Liver (tissue), 3 donors: Measurements from ENCODE around the gene LAMA2.

Experiments used
- CTCF ChIP-seq: fragments of 150-350 bp; IDR thresholded peaks from 2 replicates; pipeline ENCODE4 v1.5.1; 2017; ENCODE audit warnings: improper control_type of control experiment, low read depth, low read length; ENCODE audit not compliant: missing input control
- EGR1 ChIP-seq, 2 donors: IDR thresholded peaks; 2 replicates each; pipeline ENCODE4 v1.6.1; 2016 to 2018; ENCODE audit warnings: antibody characterized with exemption in 2 of 2, low read depth in 2 of 2
- FOXA1 ChIP-seq: IDR thresholded peaks from 2 replicates; pipeline ENCODE4 v1.6.1; 2016; ENCODE audit warnings: antibody characterized with exemption
- FOXA2 ChIP-seq: IDR thresholded peaks from 2 replicates; pipeline ENCODE4 v1.6.1; 2016; ENCODE audit warnings: antibody characterized with exemption
- GABPA ChIP-seq, 2 donors: IDR thresholded peaks in 1 of 2; conservative IDR thresholded peaks in 1 of 2; 2 replicates each; pipeline ENCODE4 v1.6.1; 2016; ENCODE audit warnings: antibody characterized with exemption in 2 of 2, mild to moderate bottlenecking in 1 of 2, moderate library complexity in 1 of 2
- JUND ChIP-seq, 2 donors: IDR thresholded peaks; 2 replicates each; pipeline ENCODE4 v1.6.1; 2016; ENCODE audit warnings: antibody characterized with exemption in 2 of 2
- MAX ChIP-seq: IDR thresholded peaks from 2 replicates; pipeline ENCODE4 v1.6.1; 2016; ENCODE audit warnings: antibody characterized with exemption
- NR2F2 ChIP-seq: IDR thresholded peaks from 2 replicates; pipeline ENCODE4 v1.6.1; 2016; ENCODE audit warnings: antibody characterized with exemption
- RAD21 ChIP-seq, 2 donors: IDR thresholded peaks; 2 replicates each; pipeline ENCODE4 v1.6.1; 2016; ENCODE audit warnings: antibody characterized with exemption in 2 of 2, mild to moderate bottlenecking in 2 of 2
- REST ChIP-seq: IDR thresholded peaks from 2 replicates; pipeline ENCODE4 v1.6.1; 2016; ENCODE audit warnings: antibody characterized with exemption, mild to moderate bottlenecking
- SP1 ChIP-seq: IDR thresholded peaks from 2 replicates; pipeline ENCODE4 v1.6.1; 2018; ENCODE audit warnings: antibody characterized with exemption, mild to moderate bottlenecking
- TAF1 ChIP-seq: conservative IDR thresholded peaks from 2 replicates; pipeline ENCODE4 v1.6.1; 2016; ENCODE audit warnings: antibody characterized with exemption, mild to moderate bottlenecking
- donor health status: healthy.
- donor health status: healthy.

- TF ChIP-seq CTCF (no peak), MAX (no peak), GABPA (IDR thresholded peaks at IDR 0.05 in 1 of 2, conservative IDR thresholded peaks at IDR 0.05 in 1 of 2) (no peak), REST (no peak), SP1 (no peak), JUND (IDR thresholded peaks at IDR 0.05) (no peak), NR2F2 (no peak), FOXA1 (no peak), RAD21 (IDR thresholded peaks at IDR 0.05) (no peak), FOXA2 (no peak), EGR1 (IDR thresholded peaks at IDR 0.05; ENCODE audit: low read depth in 2 of 2) (no peak), TAF1 (no peak)
These were observed 661.0 kb downstream of the LAMA2 start for GRCh38 chr6:129543981-129544380.
